Neural progenitor cell (in vitro differentiated cells): Measurements from ENCODE around the gene RGS12. TPM values are rescaled to one million over a fixed set of nuclear protein-coding genes. Genes with fewer than 3 reads are reported as not detected.

Experiments used
- DNase-seq: peaks from one replicate; pipeline ENCODE4 v3.0.0-alpha.2; 2016; ENCODE audit warnings: low spot score
- H2AFZ ChIP-seq: fragments of 200-600 bp; sonication (generic); replicated peaks from 2 replicates; pipeline ENCODE4 v1.6.1; 2016; ENCODE audit warnings: antibody characterized with exemption
- H3F3A ChIP-seq: fragments of 200-600 bp; sonication (generic); 2 replicates; pipeline ENCODE4 v1.6.1; 2016; ENCODE audit warnings: antibody characterized with exemption, low read depth
- H3K27ac ChIP-seq: fragments of 200-600 bp; sonication (generic); 2 replicates; pipeline ENCODE4 v1.5.1; 2016; ENCODE audit warnings: mild to moderate bottlenecking
- H3K27me3 ChIP-seq: fragments of 200-600 bp; sonication (generic); 2 replicates; pipeline ENCODE4 v1.6.1; 2016; ENCODE audit warnings: mild to moderate bottlenecking, moderate library complexity
- H3K36me3 ChIP-seq: fragments of 200-600 bp; sonication (generic); 2 replicates; pipeline ENCODE4 v1.5.1; 2016
- H3K4me1 ChIP-seq: fragments of 200-600 bp; sonication (generic); 2 replicates; pipeline ENCODE4 v1.6.1; 2016; ENCODE audit warnings: mixed run types
- H3K4me2 ChIP-seq: fragments of 200-600 bp; sonication (generic); 2 replicates; pipeline ENCODE4 v1.6.1; 2016
- H3K4me3 ChIP-seq: fragments of 200-600 bp; sonication (generic); 2 replicates; pipeline ENCODE4 v1.5.1; 2016
- H3K79me2 ChIP-seq: fragments of 200-600 bp; sonication (generic); 2 replicates; pipeline ENCODE4 v1.6.1; 2016; ENCODE audit warnings: low read depth
- H3K9ac ChIP-seq: fragments of 200-600 bp; sonication (generic); 2 replicates; pipeline ENCODE4 v1.6.1; 2016
- H3K9me3 ChIP-seq: fragments of 200-600 bp; sonication (generic); 2 replicates; pipeline ENCODE4 v1.5.1; 2016; ENCODE audit warnings: low read depth
- H4K20me1 ChIP-seq: fragments of 200-600 bp; sonication (generic); 2 replicates; pipeline ENCODE4 v1.6.1; 2016; ENCODE audit warnings: low read depth
- H3K27ac Mint-ChIP-seq: 3 replicates; pipeline ENCODE4 v1.8.0; 2021; ENCODE audit warnings: mixed read lengths
- H3K27me3 Mint-ChIP-seq: 2 replicates; pipeline ENCODE4 v1.8.0; 2022; ENCODE audit warnings: low read depth, mild to moderate bottlenecking, inconsistent platforms, moderate library complexity, mixed read lengths; ENCODE audit not compliant: insufficient read depth
- H3K36me3 Mint-ChIP-seq: 3 replicates; pipeline ENCODE4 v1.8.0; 2021; ENCODE audit warnings: mixed read lengths
- H3K4me1 Mint-ChIP-seq: 3 replicates; pipeline ENCODE4 v1.8.0; 2021; ENCODE audit warnings: mixed read lengths
- H3K4me3 Mint-ChIP-seq: 3 replicates; pipeline ENCODE4 v1.8.0; 2021; ENCODE audit warnings: mild to moderate bottlenecking, moderate library complexity, mixed read lengths
- H3K9me3 Mint-ChIP-seq: 3 replicates; pipeline ENCODE4 v1.8.0; 2020; ENCODE audit warnings: mixed read lengths
- EZH2 ChIP-seq: fragments of 200-600 bp; sonication (generic); IDR thresholded peaks from 2 replicates; pipeline ENCODE4 v1.6.1; 2017; ENCODE audit warnings: antibody characterized with exemption, mild to moderate bottlenecking, moderate library complexity
- EZH2phosphoT487 ChIP-seq: fragments of 200-600 bp; sonication (generic); IDR thresholded peaks from 2 replicates; pipeline ENCODE4 v1.6.1; 2017; ENCODE audit warnings: antibody characterized with exemption
- total RNA-seq: library from RNA; depleted of rRNA; stranded (reverse); fragments of >200 nt; gene quantifications from 2 replicates; pipeline ENCODE4 v1.2.3, GENCODE V29; 2015; ENCODE audit warnings: low replicate concordance
- TF ChIP-seq, protein P1 (sequence below): fragments of 200-600 bp; sonication (generic); IDR thresholded peaks from 2 replicates; pipeline ENCODE4 v1.5.1; 2017; ENCODE audit warnings: antibody characterized with exemption, mild to moderate bottlenecking

Gene RGS12
- total RNA-seq, 1 donor from 2014 or later: 36.6 TPM

DNA sequence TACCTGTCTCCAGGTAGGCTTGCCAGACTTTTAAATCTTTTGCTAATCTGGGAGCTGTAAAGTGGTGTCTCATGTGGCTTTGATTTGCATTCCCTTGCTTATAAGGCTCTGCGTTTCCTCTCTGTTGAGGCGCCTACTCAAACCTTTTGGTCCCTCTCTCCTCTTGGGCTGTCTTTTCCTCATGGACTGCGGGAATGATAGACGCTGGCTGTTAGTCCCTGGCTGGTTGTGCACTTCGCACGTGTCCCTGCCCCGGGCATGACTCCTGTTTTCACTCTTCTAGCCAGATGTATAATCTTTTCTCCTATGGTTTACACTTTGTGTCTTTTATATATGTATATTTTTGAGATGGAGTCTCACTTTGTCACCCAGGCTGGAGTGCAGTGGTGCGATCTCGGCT, 39.7 kb downstream of the RGS12 start:
- Mint-ChIP-seq H3K4me3 (no peak overlapping the region), H3K27me3 (no peaks in the 10 kb centered on the region), H3K27ac (no peak overlapping the region), H3K4me1 (peaks cover 15% of the 10 kb centered on the region), H3K9me3 (peaks cover 8% of the 10 kb centered on the region), H3K36me3 (peaks cover 22% of the 10 kb centered on the region)
- H3K27me3 ChIP-seq: no peaks in the 10 kb centered on the region
- no peak overlapping the region for H3K4me3 ChIP-seq
- no peak for TF ChIP-seq EZH2
- TF ChIP-seq, protein P1, sequence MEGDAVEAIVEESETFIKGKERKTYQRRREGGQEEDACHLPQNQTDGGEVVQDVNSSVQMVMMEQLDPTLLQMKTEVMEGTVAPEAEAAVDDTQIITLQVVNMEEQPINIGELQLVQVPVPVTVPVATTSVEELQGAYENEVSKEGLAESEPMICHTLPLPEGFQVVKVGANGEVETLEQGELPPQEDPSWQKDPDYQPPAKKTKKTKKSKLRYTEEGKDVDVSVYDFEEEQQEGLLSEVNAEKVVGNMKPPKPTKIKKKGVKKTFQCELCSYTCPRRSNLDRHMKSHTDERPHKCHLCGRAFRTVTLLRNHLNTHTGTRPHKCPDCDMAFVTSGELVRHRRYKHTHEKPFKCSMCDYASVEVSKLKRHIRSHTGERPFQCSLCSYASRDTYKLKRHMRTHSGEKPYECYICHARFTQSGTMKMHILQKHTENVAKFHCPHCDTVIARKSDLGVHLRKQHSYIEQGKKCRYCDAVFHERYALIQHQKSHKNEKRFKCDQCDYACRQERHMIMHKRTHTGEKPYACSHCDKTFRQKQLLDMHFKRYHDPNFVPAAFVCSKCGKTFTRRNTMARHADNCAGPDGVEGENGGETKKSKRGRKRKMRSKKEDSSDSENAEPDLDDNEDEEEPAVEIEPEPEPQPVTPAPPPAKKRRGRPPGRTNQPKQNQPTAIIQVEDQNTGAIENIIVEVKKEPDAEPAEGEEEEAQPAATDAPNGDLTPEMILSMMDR: no peak
- no peak for TF ChIP-seq EZH2phosphoT487
- peaks cover 24% of the 10 kb centered on the region for H4K20me1 ChIP-seq
- no peaks in the 10 kb centered on the region for H3K36me3 ChIP-seq
- H3K79me2 ChIP-seq: peaks cover 18% of the 10 kb centered on the region
- no peak overlapping the region for H2AFZ ChIP-seq
- peaks cover 10% of the 10 kb centered on the region for H3K4me1 ChIP-seq
- no peak overlapping the region for H3K9ac ChIP-seq
- H3K9me3 ChIP-seq: no peaks in the 10 kb centered on the region
- no peak overlapping the region for H3K27ac ChIP-seq
- H3F3A ChIP-seq: no peaks in the 10 kb centered on the region
- no peak overlapping the region for H3K4me2 ChIP-seq
- no peak for DNase-seq

DNA sequence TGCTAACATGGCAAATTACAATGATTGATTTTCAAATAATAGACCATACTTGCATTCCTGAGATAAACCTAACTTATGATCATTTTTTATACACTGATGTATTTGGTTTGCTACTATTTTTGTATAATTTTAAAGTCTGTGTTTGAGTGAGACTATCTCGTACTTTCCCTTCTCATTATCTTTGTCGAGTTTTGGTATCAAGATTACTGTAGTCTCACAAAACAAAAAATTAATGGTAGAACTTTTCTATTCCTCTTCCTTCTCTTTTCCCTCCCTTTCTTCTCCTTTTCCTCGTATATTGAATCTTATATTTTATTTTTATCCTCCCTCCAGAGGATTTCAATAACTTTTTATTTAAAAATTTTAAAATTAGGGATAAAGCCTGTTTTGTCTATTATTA, 41.5 kb downstream of the RGS12 start:
- Histone ChIP-seq H3K9ac (no peak overlapping the region), H3K4me1 (peaks cover 10% of the 10 kb centered on the region), H3K79me2 (peaks cover 22% of the 10 kb centered on the region), H3K4me3 (no peak overlapping the region), H3K27me3 (no peaks in the 10 kb centered on the region), H3K4me2 (no peak overlapping the region), H3F3A (no peaks in the 10 kb centered on the region), H3K27ac (no peak overlapping the region), H4K20me1 (peaks cover 26% of the 10 kb centered on the region), H3K36me3 (no peaks in the 10 kb centered on the region), H3K9me3 (no peaks in the 10 kb centered on the region), H2AFZ (no peak overlapping the region)
- TF ChIP-seq EZH2: no peak
- TF ChIP-seq, protein P1: no peak
- TF ChIP-seq EZH2phosphoT487: no peak
- DNase-seq: no peak
- Mint-ChIP-seq H3K4me3 (no peak overlapping the region), H3K4me1 (peaks cover 11% of the 10 kb centered on the region), H3K9me3 (peaks cover 8% of the 10 kb centered on the region), H3K27ac (no peak overlapping the region), H3K27me3 (no peaks in the 10 kb centered on the region), H3K36me3 (peaks cover 23% of the 10 kb centered on the region)

DNA sequence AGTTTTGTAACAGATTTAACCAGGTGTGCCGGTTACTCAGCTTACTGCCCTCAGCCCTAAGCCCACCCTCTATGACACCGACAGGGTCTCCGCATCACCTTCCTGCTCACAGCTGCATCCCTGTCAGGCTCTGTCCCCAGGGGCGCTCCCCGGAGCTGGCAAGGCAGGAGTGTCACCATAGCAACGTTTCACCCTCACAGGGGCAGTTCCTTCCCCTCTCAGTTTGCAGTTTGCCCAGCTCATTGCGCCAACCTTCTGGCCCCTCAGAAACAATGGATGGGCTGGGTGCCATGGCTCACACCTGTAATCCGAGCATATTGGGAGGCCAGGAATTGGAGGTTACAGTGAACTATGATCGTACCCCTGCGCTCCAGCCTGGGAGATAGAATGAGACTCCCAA, 42.6 kb downstream of the RGS12 start:
- Histone ChIP-seq H3K4me2 (no peak overlapping the region), H3K79me2 (peaks cover 22% of the 10 kb centered on the region), H3K27me3 (no peaks in the 10 kb centered on the region), H3K4me3 (no peak overlapping the region), H3K4me1 (peaks cover 10% of the 10 kb centered on the region), H3K9ac (no peak overlapping the region), H4K20me1 (peaks cover 31% of the 10 kb centered on the region), H3K36me3 (no peaks in the 10 kb centered on the region), H3F3A (no peaks in the 10 kb centered on the region), H3K9me3 (no peaks in the 10 kb centered on the region), H3K27ac (no peak overlapping the region), H2AFZ (no peak overlapping the region)
- no peak for DNase-seq
- H3K4me1 Mint-ChIP-seq: peaks cover 20% of the 10 kb centered on the region
- peaks cover 4% of the 10 kb centered on the region for H3K27me3 Mint-ChIP-seq
- TF ChIP-seq, protein P1: no peak
- no peak for TF ChIP-seq EZH2phosphoT487
- TF ChIP-seq EZH2: no peak
- peaks cover 25% of the 10 kb centered on the region for H3K36me3 Mint-ChIP-seq
- no peak overlapping the region for H3K4me3 Mint-ChIP-seq
- H3K9me3 Mint-ChIP-seq: peaks cover 8% of the 10 kb centered on the region
- peak overlapping the region; percentile 60 for H3K27ac Mint-ChIP-seq
